Neural cell (in vitro differentiated cells): Measurements from ENCODE around the gene EDNRA. TPM values are rescaled to one million over a fixed set of nuclear protein-coding genes. Genes with fewer than 3 reads are reported as not detected.

Experiments
- H2AFZ ChIP-seq: fragments of 200-600, 300-800 bp; sonication (generic), shearing (Covaris generic); 2 replicates; pipeline ENCODE4 v1.6.0; 2014; ENCODE audit warnings: low read depth, mild to moderate bottlenecking, antibody characterized with exemption, low read length, moderate library complexity
- H3F3A ChIP-seq: fragments of 200-600 bp; shearing (Covaris generic); 2 replicates; pipeline ENCODE4 v1.6.1; 2016; ENCODE audit warnings: mild to moderate bottlenecking, moderate library complexity, mixed read lengths, antibody characterized with exemption, low read length; ENCODE audit not compliant: insufficient read depth, poor library complexity, severe bottlenecking
- H3K27ac ChIP-seq: fragments of 200-600, 300-800 bp; sonication (generic), shearing (Covaris generic); 2 replicates; pipeline ENCODE4 v1.5.1; 2014; ENCODE audit warnings: mild to moderate bottlenecking, low read length, moderate library complexity
- H3K27me3 ChIP-seq: fragments of 300-800, 200-600 bp; sonication (generic), shearing (Covaris generic); 2 replicates; pipeline ENCODE4 v1.6.0; 2014; ENCODE audit warnings: mild to moderate bottlenecking, low read depth, low read length, moderate library complexity; ENCODE audit not compliant: insufficient read depth
- H3K36me3 ChIP-seq: fragments of 300-800, 200-600 bp; sonication (generic), shearing (Covaris generic); 2 replicates; pipeline ENCODE4 v1.5.1; 2014; ENCODE audit warnings: mild to moderate bottlenecking, antibody characterized with exemption, low read length, moderate library complexity; ENCODE audit not compliant: insufficient read depth
- H3K4me2 ChIP-seq: fragments of 300-800, 200-600 bp; sonication (generic), shearing (Covaris generic); 2 replicates; pipeline ENCODE4 v1.6.0; 2014; ENCODE audit warnings: mild to moderate bottlenecking, low read length
- H3K4me3 ChIP-seq: fragments of 300-800, 200-600 bp; sonication (generic), shearing (Covaris generic); 2 replicates; pipeline ENCODE4 v1.5.1; 2014; ENCODE audit warnings: mild to moderate bottlenecking, low read length, moderate library complexity
- H3K79me2 ChIP-seq: fragments of 200-600 bp; shearing (Covaris generic); replicated peaks from 2 replicates; pipeline ENCODE4 v1.6.0; 2014; ENCODE audit warnings: mild to moderate bottlenecking, low read length, moderate library complexity; ENCODE audit not compliant: insufficient read depth
- H3K9ac ChIP-seq: fragments of 300-800, 200-600 bp; sonication (generic), shearing (Covaris generic); 2 replicates; pipeline ENCODE4 v1.6.1; 2016; ENCODE audit warnings: mild to moderate bottlenecking, low read length, mixed read lengths
- H3K9me2 ChIP-seq: fragments of 200-600 bp; shearing (Covaris generic); 2 replicates; pipeline ENCODE4 v1.6.1; 2016; ENCODE audit warnings: mild to moderate bottlenecking, low read length, mixed read lengths; ENCODE audit not compliant: insufficient read depth
- H3K9me3 ChIP-seq: fragments of 200-600, 300-800 bp; sonication (generic), shearing (Covaris generic); 2 replicates; pipeline ENCODE4 v1.6.1; 2016; ENCODE audit warnings: mild to moderate bottlenecking, mixed run types, low read length, moderate library complexity, mixed read lengths
- H4K20me1 ChIP-seq: fragments of 200-600 bp; shearing (Covaris generic); 2 replicates; pipeline ENCODE4 v1.6.1; 2016; ENCODE audit warnings: mild to moderate bottlenecking, mixed run types; ENCODE audit not compliant: insufficient read depth
- EP300 ChIP-seq: fragments of 450-650 bp; conservative IDR thresholded peaks from 2 replicates; pipeline ENCODE4 v1.6.1; 2014; ENCODE audit warnings: antibody characterized with exemption, mild to moderate bottlenecking, moderate library complexity; ENCODE audit not compliant: poor library complexity, severe bottlenecking
- EZH2 ChIP-seq: fragments of 200-600, 300-800 bp; shearing (Covaris generic), sonication (generic); IDR thresholded peaks from 2 replicates; pipeline ENCODE4 v1.6.1; 2014; ENCODE audit warnings: antibody characterized with exemption, low read length, borderline replicate concordance, mild to moderate bottlenecking; ENCODE audit not compliant: insufficient read depth, poor library complexity, severe bottlenecking
- MXI1 ChIP-seq: fragments of 450-650 bp; conservative IDR thresholded peaks from 2 replicates; pipeline ENCODE4 v1.6.1; 2014; ENCODE audit warnings: antibody characterized with exemption, mild to moderate bottlenecking; ENCODE audit not compliant: poor library complexity, severe bottlenecking
- POLR2AphosphoS5 ChIP-seq: IDR thresholded peaks from 2 replicates; pipeline ENCODE4 v1.6.1; 2012
- RAD21 ChIP-seq: fragments of 450-650 bp; conservative IDR thresholded peaks from 2 replicates; pipeline ENCODE4 v1.6.1; 2014; ENCODE audit warnings: antibody characterized with exemption, mild to moderate bottlenecking, moderate library complexity
- SMC3 ChIP-seq: fragments of 450-650 bp; conservative IDR thresholded peaks from 2 replicates; pipeline ENCODE4 v1.6.1; 2014; ENCODE audit warnings: antibody characterized with exemption, mild to moderate bottlenecking, moderate library complexity; ENCODE audit not compliant: poor library complexity
- TAF1 ChIP-seq: IDR thresholded peaks from 2 replicates; pipeline ENCODE4 v1.6.1; 2012; ENCODE audit warnings: low read depth
- polyA plus RNA-seq: library from polyadenylated mRNA; depleted of rRNA; stranded (reverse); fragments of >200 nt; gene quantifications from 2 replicates; pipeline ENCODE4 v1.2.3, GENCODE V29; 2014
- TF ChIP-seq, protein P1 (sequence below): IDR thresholded peaks from 2 replicates; pipeline ENCODE4 v1.6.1; 2012; ENCODE audit warnings: borderline replicate concordance
- TF ChIP-seq, protein P2 (sequence below): fragments of 450-650 bp; IDR thresholded peaks from 2 replicates; pipeline ENCODE4 v1.5.1; 2014; ENCODE audit warnings: antibody characterized with exemption, mild to moderate bottlenecking, moderate library complexity; ENCODE audit not compliant: poor library complexity, severe bottlenecking

The EDNRA gene
- polyA plus RNA-seq, 1 donor from 2014 or later = 0.19 TPM

DNA sequence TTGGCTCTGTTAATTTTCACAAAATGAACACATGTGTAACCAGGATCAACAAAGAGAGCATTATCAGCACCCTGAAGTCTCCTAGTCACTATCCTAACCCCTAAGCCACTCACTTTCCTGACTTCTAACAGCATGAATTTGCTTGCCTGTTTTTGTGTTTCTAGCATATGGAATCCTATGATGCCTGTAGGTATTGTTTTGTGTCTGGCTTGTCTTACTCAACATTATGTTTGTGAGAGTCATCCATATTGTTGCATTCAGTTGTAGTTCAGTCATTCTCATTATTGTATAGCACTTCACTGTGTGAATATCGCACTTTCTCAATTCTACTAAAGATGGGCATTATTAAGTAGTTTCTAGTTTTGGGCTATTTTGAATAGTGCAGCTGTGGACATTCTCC is 15.6 kb downstream of the EDNRA start:
- no peak overlapping the region for H2AFZ ChIP-seq
- no peaks in the 10 kb centered on the region for H3K79me2 ChIP-seq
- H3K9me2 ChIP-seq = no peaks in the 10 kb centered on the region
- no peaks in the 10 kb centered on the region for H3F3A ChIP-seq
- no peaks in the 10 kb centered on the region for H3K27me3 ChIP-seq
- H3K9me3 ChIP-seq = no peaks in the 10 kb centered on the region
- H3K36me3 ChIP-seq = no peaks in the 10 kb centered on the region
- H4K20me1 ChIP-seq = no peaks in the 10 kb centered on the region
- TF ChIP-seq, protein P1, sequence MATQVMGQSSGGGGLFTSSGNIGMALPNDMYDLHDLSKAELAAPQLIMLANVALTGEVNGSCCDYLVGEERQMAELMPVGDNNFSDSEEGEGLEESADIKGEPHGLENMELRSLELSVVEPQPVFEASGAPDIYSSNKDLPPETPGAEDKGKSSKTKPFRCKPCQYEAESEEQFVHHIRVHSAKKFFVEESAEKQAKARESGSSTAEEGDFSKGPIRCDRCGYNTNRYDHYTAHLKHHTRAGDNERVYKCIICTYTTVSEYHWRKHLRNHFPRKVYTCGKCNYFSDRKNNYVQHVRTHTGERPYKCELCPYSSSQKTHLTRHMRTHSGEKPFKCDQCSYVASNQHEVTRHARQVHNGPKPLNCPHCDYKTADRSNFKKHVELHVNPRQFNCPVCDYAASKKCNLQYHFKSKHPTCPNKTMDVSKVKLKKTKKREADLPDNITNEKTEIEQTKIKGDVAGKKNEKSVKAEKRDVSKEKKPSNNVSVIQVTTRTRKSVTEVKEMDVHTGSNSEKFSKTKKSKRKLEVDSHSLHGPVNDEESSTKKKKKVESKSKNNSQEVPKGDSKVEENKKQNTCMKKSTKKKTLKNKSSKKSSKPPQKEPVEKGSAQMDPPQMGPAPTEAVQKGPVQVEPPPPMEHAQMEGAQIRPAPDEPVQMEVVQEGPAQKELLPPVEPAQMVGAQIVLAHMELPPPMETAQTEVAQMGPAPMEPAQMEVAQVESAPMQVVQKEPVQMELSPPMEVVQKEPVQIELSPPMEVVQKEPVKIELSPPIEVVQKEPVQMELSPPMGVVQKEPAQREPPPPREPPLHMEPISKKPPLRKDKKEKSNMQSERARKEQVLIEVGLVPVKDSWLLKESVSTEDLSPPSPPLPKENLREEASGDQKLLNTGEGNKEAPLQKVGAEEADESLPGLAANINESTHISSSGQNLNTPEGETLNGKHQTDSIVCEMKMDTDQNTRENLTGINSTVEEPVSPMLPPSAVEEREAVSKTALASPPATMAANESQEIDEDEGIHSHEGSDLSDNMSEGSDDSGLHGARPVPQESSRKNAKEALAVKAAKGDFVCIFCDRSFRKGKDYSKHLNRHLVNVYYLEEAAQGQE = no peak
- H3K9ac ChIP-seq = no peak overlapping the region
- no peak overlapping the region for H3K27ac ChIP-seq
- no peak overlapping the region for H3K4me3 ChIP-seq
- no peak overlapping the region for H3K4me2 ChIP-seq

DNA sequence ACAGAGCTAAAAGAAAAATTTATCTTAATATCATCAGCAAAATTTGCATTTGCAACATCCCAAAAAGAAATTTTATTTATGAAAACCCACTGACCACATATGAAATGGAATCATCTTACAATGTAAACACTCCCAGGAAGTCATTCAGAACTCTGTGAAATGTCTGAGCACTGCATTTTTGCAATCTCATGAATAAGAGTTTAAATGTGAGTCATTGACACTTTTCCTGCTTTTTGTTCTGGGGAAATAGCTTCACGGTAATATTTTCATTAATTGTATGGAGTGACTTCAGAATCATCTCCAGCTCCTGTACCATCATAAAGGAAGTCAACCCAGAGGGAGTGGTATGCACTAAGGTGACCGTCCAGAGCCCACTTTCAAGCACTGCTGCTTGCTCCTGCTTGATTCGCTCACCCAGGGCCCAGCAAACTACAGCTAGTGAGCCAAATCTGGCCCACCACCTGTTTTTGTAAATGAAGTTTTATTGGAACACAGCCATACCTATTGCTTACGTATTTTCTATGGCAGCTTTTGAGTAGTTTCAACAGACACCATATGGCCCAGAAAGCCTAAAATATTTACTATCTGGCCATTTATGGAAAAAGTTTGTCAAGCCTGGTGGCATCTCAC is 17.2 kb downstream of the EDNRA start:
- H3K4me2 ChIP-seq = no peak overlapping the region
- H3K9me2 ChIP-seq = no peaks in the 10 kb centered on the region
- H3K9ac ChIP-seq = no peak overlapping the region
- no peaks in the 10 kb centered on the region for H3K9me3 ChIP-seq
- H3K36me3 ChIP-seq = no peaks in the 10 kb centered on the region
- H4K20me1 ChIP-seq = no peaks in the 10 kb centered on the region
- no peaks in the 10 kb centered on the region for H3K79me2 ChIP-seq
- TF ChIP-seq EP300 = no peak
- no peak for TF ChIP-seq SMC3
- TF ChIP-seq, protein P1 = no peak
- no peak for TF ChIP-seq RAD21
- no peak for TF ChIP-seq TAF1
- TF ChIP-seq MXI1 = no peak
- TF ChIP-seq EZH2 = no peak
- TF ChIP-seq, protein P2, sequence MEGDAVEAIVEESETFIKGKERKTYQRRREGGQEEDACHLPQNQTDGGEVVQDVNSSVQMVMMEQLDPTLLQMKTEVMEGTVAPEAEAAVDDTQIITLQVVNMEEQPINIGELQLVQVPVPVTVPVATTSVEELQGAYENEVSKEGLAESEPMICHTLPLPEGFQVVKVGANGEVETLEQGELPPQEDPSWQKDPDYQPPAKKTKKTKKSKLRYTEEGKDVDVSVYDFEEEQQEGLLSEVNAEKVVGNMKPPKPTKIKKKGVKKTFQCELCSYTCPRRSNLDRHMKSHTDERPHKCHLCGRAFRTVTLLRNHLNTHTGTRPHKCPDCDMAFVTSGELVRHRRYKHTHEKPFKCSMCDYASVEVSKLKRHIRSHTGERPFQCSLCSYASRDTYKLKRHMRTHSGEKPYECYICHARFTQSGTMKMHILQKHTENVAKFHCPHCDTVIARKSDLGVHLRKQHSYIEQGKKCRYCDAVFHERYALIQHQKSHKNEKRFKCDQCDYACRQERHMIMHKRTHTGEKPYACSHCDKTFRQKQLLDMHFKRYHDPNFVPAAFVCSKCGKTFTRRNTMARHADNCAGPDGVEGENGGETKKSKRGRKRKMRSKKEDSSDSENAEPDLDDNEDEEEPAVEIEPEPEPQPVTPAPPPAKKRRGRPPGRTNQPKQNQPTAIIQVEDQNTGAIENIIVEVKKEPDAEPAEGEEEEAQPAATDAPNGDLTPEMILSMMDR = no peak
- TF ChIP-seq POLR2AphosphoS5 = no peak
- H3K27me3 ChIP-seq = no peaks in the 10 kb centered on the region
- H3K4me3 ChIP-seq = no peak overlapping the region
- no peaks in the 10 kb centered on the region for H3F3A ChIP-seq
- no peak overlapping the region for H3K27ac ChIP-seq
- H2AFZ ChIP-seq = no peak overlapping the region
